Measurements from ENCODE around the gene SLC35B2.
A peak's percentile ranks its signal among the peaks of the same experiment; 100 is the strongest.

The SLC35B2 gene, protein sequence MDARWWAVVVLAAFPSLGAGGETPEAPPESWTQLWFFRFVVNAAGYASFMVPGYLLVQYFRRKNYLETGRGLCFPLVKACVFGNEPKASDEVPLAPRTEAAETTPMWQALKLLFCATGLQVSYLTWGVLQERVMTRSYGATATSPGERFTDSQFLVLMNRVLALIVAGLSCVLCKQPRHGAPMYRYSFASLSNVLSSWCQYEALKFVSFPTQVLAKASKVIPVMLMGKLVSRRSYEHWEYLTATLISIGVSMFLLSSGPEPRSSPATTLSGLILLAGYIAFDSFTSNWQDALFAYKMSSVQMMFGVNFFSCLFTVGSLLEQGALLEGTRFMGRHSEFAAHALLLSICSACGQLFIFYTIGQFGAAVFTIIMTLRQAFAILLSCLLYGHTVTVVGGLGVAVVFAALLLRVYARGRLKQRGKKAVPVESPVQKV

DNA sequence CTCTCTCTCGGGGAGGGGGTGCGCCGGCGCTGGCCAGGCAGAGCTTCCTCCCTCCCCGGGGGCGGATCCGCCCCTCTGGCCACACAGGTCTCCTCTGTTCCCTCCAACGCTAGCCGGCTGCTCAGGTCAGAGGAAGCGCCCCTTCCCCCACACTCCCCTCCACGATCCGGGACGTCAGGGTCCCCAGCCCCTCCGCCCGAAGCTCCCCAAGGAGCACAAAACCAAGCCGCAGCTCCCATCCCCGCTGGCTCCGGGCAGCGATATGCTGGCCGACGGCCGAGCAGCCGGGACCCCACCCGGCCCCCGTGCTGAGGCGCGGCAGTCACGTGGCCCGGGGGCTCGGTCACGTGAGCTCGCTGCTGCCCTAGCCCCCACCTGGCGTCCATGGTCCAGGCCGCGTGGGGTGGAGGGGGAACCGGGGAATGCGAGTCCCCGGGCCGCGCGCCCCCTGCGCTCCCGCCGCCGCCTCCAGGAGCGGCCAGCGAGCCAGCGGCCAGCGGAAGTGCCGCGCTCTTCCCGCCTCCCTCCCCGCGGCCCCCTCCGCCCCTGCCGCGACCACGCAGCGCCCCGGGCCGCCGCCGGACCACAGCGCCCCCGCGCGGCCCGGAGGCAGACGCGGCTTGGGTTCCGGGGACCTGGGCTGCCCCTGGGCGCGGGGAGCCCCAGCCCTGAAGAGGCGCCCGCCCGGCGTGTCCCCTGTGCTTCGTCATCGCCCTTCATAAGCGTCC lies at the start of gene SLC35B2:
SLC35B2 (minus strand) TSS at position 504 of the 728 bp plus-strand sequence; CDS start at position 386, 118 bp downstream.
- Histone ChIP-seq H3K4me1 (ENCODE audit: insufficient read depth, poor library complexity, severe bottlenecking) (peaks cover 7% of the 10 kb centered on the region), H3K27ac (ENCODE audit: poor library complexity, severe bottlenecking) (peak within 1 kb of the TSS; percentile 81), H3K27me3 (ENCODE audit: insufficient read depth, poor library complexity, severe bottlenecking) (no peaks in the 10 kb centered on the region), H3K36me3 (ENCODE audit: low read depth) (peaks cover 39% of the 10 kb centered on the region), H3K9me3 (ENCODE audit: severe bottlenecking) (no peaks in the 10 kb centered on the region), H3K4me3 (ENCODE audit: severe bottlenecking) (peak within 1 kb of the TSS; percentile 80)
- peak; percentile 35 for ATAC-seq (ENCODE audit: low read depth)
- DNase-seq (ENCODE audit: low spot score) = no peak
- TF ChIP-seq, protein P1, sequence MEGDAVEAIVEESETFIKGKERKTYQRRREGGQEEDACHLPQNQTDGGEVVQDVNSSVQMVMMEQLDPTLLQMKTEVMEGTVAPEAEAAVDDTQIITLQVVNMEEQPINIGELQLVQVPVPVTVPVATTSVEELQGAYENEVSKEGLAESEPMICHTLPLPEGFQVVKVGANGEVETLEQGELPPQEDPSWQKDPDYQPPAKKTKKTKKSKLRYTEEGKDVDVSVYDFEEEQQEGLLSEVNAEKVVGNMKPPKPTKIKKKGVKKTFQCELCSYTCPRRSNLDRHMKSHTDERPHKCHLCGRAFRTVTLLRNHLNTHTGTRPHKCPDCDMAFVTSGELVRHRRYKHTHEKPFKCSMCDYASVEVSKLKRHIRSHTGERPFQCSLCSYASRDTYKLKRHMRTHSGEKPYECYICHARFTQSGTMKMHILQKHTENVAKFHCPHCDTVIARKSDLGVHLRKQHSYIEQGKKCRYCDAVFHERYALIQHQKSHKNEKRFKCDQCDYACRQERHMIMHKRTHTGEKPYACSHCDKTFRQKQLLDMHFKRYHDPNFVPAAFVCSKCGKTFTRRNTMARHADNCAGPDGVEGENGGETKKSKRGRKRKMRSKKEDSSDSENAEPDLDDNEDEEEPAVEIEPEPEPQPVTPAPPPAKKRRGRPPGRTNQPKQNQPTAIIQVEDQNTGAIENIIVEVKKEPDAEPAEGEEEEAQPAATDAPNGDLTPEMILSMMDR (IDR thresholded peaks at IDR 0.05; ENCODE audit: poor library complexity, severe bottlenecking) = peak; percentile 98

DNA sequence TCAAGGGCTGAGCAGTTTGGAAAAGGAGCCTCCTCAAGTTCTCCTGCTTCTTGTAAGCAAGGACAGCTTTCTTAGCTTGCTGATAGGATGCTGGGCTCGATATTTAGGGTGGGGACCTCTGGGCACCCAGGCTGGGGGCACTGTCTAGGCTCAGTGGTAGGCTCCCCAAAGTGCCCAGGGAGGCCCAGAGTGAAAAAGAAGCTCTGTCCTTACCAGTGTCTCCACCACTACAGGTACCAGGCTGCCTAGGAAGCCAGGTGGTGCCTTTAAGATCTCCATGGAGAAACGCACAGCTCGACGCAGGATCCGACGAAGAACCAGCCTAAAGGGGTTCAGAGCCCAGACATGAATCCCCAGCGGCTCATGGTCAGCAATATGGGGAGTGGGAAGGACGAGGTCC lies 49.4 kb upstream of the SLC35B2 start:
- TF ChIP-seq, protein P1 (IDR thresholded peaks at IDR 0.05; ENCODE audit: poor library complexity, severe bottlenecking) = no peak
- Histone ChIP-seq H3K4me1 (ENCODE audit: insufficient read depth, poor library complexity, severe bottlenecking) (peaks cover 10% of the 10 kb centered on the region), H3K27ac (ENCODE audit: poor library complexity, severe bottlenecking) (no peak overlapping the region), H3K27me3 (ENCODE audit: insufficient read depth, poor library complexity, severe bottlenecking) (no peaks in the 10 kb centered on the region), H3K36me3 (ENCODE audit: low read depth) (peaks cover 78% of the 10 kb centered on the region), H3K9me3 (ENCODE audit: severe bottlenecking) (no peaks in the 10 kb centered on the region), H3K4me3 (ENCODE audit: severe bottlenecking) (no peak overlapping the region)
- DNase-seq (ENCODE audit: low spot score) = no peak
- no peak for ATAC-seq (ENCODE audit: low read depth)

DNA sequence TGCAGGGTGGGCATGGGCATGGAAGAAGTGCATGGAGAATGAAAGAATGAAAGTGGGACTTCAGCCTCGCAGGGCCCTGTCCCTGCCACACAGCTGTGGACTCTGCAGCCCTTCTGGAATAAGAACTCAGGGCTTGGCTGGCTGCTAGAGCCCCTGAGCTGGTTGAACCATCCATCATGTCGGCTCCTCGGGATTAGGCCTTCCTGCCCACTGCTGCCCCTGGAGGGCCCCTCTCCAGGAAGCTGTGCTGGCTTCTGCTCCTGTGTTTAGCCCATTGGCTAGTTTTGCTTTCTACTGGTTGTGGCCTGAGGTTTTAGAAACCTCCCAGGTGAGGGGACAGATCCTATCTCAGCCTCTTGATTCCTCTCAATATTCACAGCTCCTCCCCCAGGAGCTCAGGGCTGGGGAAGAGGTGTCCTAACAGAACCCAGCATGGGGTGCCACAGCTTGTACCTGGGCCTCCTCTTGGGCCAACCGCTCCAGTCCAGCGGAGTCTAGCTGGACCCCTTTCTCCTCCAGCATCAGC lies 47.9 kb upstream of the SLC35B2 start:
- Histone ChIP-seq H3K9me3 (ENCODE audit: severe bottlenecking) (no peaks in the 10 kb centered on the region), H3K27ac (ENCODE audit: poor library complexity, severe bottlenecking) (no peak overlapping the region), H3K27me3 (ENCODE audit: insufficient read depth, poor library complexity, severe bottlenecking) (no peaks in the 10 kb centered on the region), H3K4me3 (ENCODE audit: severe bottlenecking) (no peak overlapping the region), H3K4me1 (ENCODE audit: insufficient read depth, poor library complexity, severe bottlenecking) (peaks cover 10% of the 10 kb centered on the region), H3K36me3 (ENCODE audit: low read depth) (peaks cover 65% of the 10 kb centered on the region)
- TF ChIP-seq, protein P1 (IDR thresholded peaks at IDR 0.05; ENCODE audit: poor library complexity, severe bottlenecking) = no peak
- DNase-seq (ENCODE audit: low spot score) = no peak
- ATAC-seq (ENCODE audit: low read depth) = no peak

DNA sequence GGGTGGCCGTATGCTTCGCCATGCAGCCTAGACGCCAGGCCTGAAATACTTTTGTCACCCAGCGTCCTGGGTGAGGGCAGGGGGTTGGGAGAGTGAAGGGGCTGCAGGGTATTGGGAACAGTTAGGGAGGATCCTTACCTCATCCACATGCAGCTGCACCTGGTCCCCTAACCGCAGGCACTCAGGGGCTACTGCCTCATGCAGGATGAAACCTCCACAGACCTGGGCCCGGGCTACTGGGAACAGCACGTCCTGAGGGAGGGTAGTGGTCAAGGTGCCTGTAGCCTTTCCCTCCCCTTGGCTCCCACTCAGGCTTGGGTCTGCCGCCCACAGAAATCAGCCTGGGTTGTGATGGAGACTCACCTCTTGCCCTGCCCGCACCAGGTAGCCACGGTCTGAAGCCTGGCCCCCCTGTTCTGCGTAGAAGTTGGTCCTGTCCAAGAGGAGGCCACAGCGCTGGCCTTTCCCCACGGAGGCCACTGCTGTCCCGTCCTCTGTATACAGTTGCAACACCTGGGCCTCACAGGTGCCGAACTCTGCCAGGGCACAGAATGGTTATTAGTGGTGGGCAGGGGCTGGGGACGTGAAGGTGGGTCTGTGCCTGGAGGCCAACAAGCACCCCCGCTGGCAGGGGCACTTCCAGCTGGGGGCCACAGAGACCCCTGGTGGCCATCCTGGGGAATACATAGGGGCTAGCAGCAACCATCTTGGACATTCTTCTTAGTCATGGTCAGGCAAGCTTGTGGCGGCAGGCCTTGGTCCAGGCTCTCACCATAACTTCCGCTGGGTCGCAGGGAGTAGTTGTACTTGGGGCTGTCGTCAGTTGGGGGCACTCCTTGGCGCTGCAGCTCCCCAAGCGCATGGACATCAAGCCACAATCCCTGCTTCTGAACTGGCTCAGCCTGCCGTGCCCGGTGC lies 47.2 kb upstream of the SLC35B2 start:
- Histone ChIP-seq H3K27me3 (ENCODE audit: insufficient read depth, poor library complexity, severe bottlenecking) (no peaks in the 10 kb centered on the region), H3K36me3 (ENCODE audit: low read depth) (peaks cover 60% of the 10 kb centered on the region), H3K4me3 (ENCODE audit: severe bottlenecking) (no peak overlapping the region), H3K27ac (ENCODE audit: poor library complexity, severe bottlenecking) (no peak overlapping the region), H3K9me3 (ENCODE audit: severe bottlenecking) (no peaks in the 10 kb centered on the region), H3K4me1 (ENCODE audit: insufficient read depth, poor library complexity, severe bottlenecking) (peaks cover 7% of the 10 kb centered on the region)
- TF ChIP-seq, protein P1 (IDR thresholded peaks at IDR 0.05; ENCODE audit: poor library complexity, severe bottlenecking) = peak; percentile 61
- DNase-seq (ENCODE audit: low spot score) = no peak
- ATAC-seq (ENCODE audit: low read depth) = peak; percentile 37; the same call in 1 of the 3 replicates
